ENCODE measurements around the gene DOCK8. TPM values are rescaled to one million over a fixed set of nuclear protein-coding genes. Genes with fewer than 3 reads are reported as not detected.
A peak's percentile ranks its signal among the peaks of the same experiment; 100 is the strongest.

DOCK8 gene
- total RNA-seq, 1 donor from 2014 or later: 3.8 TPM

DNA sequence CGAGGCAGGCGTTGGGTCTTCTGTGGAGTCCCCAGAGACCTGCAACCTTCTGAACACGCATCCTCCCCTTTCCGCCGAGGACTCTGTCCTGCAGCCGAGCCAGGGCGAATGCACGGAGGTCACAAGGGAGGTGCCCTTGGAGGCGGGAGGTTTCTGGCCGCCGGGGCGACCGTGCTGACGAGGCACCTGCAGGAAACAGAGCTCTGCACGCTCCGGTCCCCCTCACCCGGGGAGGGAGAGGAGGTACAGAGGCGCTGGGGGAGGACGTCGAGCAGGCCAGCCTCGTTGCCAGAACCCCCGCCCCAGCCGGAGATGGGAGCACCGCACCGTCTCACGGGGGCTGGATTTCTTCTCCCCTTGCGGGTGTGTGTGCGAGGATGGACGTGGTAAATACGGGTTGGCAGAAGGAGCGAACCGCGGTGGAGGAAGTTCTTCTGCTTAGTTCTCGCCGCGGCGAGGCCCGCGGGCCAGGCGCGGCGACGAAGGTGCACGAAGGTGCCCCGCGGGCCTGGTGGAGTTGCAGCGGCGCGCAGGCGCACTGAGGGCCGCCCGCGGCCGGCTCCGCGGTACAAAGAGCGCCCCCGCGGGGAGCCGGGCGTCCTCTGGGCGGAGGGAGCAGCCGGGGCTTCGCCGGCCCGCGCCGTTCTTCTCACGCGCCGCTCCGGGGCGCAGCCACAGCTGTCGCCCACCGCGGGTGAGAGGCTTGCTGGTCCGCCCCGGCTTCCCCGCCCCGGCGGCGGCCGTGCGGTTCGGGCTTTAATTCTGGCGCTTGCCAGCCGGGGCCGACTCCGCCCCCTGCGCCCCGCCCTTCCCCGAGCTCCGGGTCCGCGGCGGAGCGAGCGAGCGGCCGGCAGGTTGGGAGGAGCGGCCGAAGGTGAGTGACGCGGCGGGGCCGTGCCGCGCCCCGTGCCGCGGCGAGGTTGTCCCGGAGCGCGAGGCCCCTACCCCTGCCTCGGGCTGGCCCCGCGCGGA, 289.5 kb downstream of the DOCK8 start, which contains the start of gene KANK1:
TSS of gene KANK1 (plus strand) at position 815 of the 972 bp plus-strand sequence.
- no peak for DNase-seq (ENCODE audit: low read depth)

DNA sequence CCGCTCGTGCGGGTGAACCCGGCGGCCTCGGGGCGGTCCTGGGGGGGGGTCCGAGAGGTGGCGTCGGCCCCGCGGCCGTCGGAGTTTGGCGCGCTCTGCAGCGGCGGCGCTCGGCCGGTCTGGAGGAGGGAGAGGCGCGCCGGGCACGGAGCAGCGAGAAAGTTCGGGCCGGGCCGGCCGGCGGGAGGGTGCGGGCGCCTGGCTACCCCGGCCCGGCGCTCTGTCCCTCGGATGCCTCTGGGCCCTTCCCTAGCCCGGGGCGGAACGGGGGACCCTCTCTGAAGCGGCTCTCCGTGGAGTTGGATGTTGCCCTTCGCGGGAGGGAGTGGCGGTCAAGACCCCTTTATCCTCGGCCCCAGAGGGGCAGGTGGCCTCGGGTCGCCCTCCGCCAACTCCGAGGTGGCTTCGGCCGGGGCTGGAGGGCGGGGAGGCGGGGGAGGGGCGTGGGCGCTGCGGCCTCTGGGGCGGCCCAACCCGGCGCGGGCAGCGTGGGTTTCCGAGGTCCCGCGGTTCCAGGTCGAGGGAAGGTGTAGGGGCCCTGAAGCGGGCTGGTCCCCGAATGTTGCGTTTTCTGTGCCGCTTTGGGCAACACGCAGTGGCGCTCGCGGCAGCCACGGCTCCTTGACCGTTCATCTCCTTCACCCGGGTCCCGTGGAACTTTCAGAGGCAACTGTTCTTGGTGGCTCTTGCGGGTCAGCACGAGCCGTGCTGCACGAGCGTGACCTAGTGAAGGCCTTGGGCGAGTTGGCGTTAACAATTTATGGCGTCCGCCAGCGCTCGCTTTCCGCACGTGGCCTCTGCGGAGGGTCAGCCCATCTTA, 290.5 kb downstream of the DOCK8 start:
- H3K4me3 ChIP-seq (ENCODE audit: low read depth, low read length): peak overlapping the region; percentile 60
- H3K36me3 ChIP-seq (ENCODE audit: control insufficient read depth, insufficient read depth, low read length): no peaks in the 10 kb centered on the region
- no peaks in the 10 kb centered on the region for H3K27me3 ChIP-seq (ENCODE audit: control insufficient read depth, insufficient read depth, low read length)
- DNase-seq (ENCODE audit: low read depth): no peak
- TF ChIP-seq, protein P1, sequence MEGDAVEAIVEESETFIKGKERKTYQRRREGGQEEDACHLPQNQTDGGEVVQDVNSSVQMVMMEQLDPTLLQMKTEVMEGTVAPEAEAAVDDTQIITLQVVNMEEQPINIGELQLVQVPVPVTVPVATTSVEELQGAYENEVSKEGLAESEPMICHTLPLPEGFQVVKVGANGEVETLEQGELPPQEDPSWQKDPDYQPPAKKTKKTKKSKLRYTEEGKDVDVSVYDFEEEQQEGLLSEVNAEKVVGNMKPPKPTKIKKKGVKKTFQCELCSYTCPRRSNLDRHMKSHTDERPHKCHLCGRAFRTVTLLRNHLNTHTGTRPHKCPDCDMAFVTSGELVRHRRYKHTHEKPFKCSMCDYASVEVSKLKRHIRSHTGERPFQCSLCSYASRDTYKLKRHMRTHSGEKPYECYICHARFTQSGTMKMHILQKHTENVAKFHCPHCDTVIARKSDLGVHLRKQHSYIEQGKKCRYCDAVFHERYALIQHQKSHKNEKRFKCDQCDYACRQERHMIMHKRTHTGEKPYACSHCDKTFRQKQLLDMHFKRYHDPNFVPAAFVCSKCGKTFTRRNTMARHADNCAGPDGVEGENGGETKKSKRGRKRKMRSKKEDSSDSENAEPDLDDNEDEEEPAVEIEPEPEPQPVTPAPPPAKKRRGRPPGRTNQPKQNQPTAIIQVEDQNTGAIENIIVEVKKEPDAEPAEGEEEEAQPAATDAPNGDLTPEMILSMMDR (IDR thresholded peaks at IDR 0.05; ENCODE audit: insufficient read depth, low read length, poor library complexity, severe bottlenecking): no peak

More for the DNA sequence above, 289.5 kb downstream of the DOCK8 start, which contains the start of gene KANK1:
- Histone ChIP-seq H3K36me3 (ENCODE audit: control insufficient read depth, insufficient read depth, low read length) (no peaks in the 10 kb centered on the region), H3K4me3 (ENCODE audit: low read depth, low read length) (peak within 1 kb of the TSS; percentile 60), H3K27me3 (ENCODE audit: control insufficient read depth, insufficient read depth, low read length) (no peaks in the 10 kb centered on the region)
- TF ChIP-seq, protein P1 (IDR thresholded peaks at IDR 0.05; ENCODE audit: insufficient read depth, low read length, poor library complexity, severe bottlenecking): no peak

DNA sequence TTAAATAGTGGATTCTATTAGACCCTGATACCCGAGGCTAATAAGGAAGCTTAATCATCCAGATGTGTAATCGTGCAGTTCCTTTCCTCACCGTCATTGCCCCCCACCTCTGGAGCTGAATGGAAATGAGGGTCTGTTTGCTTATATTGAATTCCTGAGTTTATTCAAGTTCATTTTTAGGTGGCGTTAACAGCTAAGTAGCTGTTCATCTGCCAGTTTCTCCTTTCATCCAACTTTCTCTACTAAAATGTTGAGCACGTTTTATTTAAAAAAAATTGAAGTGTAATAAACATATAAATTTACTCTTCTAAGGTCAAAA, 291.0 kb downstream of the DOCK8 start:
- no peaks in the 10 kb centered on the region for H3K27me3 ChIP-seq (ENCODE audit: control insufficient read depth, insufficient read depth, low read length)
- no peak for DNase-seq (ENCODE audit: low read depth)
- TF ChIP-seq, protein P1 (IDR thresholded peaks at IDR 0.05; ENCODE audit: insufficient read depth, low read length, poor library complexity, severe bottlenecking): no peak
- H3K36me3 ChIP-seq (ENCODE audit: control insufficient read depth, insufficient read depth, low read length): no peaks in the 10 kb centered on the region
- H3K4me3 ChIP-seq (ENCODE audit: low read depth, low read length): peak overlapping the region; percentile 60

DNA sequence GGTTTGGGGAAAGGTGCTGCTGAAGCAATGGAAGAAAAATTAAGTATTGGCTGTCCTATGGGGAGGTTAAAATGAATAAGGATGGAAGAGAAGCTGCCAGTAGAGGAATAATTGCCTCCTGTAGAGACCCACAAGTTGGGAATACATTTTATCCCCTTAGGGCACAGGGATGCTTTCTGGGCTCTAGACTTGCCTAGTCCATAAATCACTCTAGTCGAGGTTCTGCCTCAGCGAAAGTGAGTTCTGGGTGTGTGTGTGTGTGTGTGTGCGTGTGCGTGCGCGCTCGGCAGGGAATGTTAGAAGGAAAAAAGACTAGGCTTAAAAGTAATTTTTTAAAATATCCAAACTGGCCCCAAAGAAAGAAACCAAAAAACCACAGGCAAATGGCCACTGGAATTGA, 291.6 kb downstream of the DOCK8 start:
- Histone ChIP-seq H3K36me3 (ENCODE audit: control insufficient read depth, insufficient read depth, low read length) (no peaks in the 10 kb centered on the region), H3K4me3 (ENCODE audit: low read depth, low read length) (no peak overlapping the region), H3K27me3 (ENCODE audit: control insufficient read depth, insufficient read depth, low read length) (no peaks in the 10 kb centered on the region)
- TF ChIP-seq, protein P1 (IDR thresholded peaks at IDR 0.05; ENCODE audit: insufficient read depth, low read length, poor library complexity, severe bottlenecking): no peak
- no peak for DNase-seq (ENCODE audit: low read depth)

DNA sequence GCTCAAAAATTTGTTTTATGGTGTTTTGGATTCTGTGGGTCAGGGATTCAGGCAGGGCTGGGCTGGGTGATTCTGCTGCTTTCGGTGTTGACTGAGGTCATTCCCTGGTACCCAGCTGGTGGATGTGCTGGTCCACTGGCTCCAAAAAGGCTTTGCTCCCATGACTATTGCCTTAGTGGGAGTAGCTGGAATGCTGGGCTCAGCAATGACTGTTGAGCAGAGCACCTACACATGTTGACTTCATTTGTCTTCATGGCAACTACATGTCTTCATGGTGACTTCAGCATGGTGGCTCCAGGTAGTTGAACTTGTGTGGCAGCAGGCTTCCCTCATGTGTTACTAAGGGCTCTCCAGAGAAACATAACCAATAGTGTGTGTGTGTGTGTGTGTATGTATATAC, 297.2 kb downstream of the DOCK8 start:
- no peaks in the 10 kb centered on the region for H3K36me3 ChIP-seq (ENCODE audit: control insufficient read depth, insufficient read depth, low read length)
- no peak for DNase-seq (ENCODE audit: low read depth)
- TF ChIP-seq, protein P1 (IDR thresholded peaks at IDR 0.05; ENCODE audit: insufficient read depth, low read length, poor library complexity, severe bottlenecking): no peak
- H3K4me3 ChIP-seq (ENCODE audit: low read depth, low read length): no peak overlapping the region
- H3K27me3 ChIP-seq (ENCODE audit: control insufficient read depth, insufficient read depth, low read length): no peaks in the 10 kb centered on the region
